ENCODE measurements around the gene LRRFIP1.

The LRRFIP1 gene

GRCh38 chr2:237691029-237691907, 63.9 kb downstream of the LRRFIP1 start:
- DNase-seq: no peak

DNA sequence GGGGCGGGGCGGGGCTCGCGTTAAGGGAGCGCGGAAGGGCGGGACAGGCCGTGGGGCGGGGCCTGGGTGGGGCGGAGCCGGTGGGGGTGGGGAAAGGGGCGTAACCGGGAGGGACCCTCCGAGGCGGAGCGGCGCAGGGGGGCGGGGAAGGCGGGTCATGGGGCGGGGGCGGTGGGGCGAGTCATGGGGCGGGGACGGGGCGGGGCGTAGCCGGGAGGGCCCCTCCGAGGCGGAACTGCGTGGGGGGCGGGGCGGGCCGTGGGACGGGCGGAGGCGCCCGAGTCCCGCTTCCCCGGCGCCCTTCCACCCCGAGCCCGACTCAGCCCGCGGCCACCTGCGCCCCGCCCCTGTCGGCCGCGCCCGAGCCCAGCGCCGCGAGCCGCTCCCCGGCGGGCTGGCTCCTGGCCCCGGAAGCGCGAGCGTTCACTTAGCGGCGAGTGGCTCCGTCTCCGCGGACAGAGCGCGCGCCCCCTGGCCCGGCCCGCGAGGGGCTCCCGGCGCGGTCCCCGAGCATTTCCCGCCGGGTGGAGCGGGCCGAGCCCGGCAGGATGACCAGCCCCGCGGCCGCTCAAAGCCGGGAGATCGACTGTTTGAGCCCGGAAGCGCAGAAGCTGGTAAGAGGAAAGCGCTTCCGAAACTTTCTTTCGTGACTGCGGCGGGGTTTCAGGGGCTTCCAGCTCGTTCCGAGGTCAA, 64.7 kb downstream of the LRRFIP1 start:
- DNase-seq: peak; percentile 95 to 96

GRCh38 chr2:237692601-237693290, 65.4 kb downstream of the LRRFIP1 start:
- no peak for DNase-seq

- DNase-seq: peak in 1 of 2 donors; percentile 49
Measured at GRCh38 chr2:237693291-237693994, 66.1 kb downstream of the LRRFIP1 start.

- DNase-seq: peak; percentile 47 to 62
Measured at GRCh38 chr2:237694415-237695194, 67.2 kb downstream of the LRRFIP1 start.

DNA sequence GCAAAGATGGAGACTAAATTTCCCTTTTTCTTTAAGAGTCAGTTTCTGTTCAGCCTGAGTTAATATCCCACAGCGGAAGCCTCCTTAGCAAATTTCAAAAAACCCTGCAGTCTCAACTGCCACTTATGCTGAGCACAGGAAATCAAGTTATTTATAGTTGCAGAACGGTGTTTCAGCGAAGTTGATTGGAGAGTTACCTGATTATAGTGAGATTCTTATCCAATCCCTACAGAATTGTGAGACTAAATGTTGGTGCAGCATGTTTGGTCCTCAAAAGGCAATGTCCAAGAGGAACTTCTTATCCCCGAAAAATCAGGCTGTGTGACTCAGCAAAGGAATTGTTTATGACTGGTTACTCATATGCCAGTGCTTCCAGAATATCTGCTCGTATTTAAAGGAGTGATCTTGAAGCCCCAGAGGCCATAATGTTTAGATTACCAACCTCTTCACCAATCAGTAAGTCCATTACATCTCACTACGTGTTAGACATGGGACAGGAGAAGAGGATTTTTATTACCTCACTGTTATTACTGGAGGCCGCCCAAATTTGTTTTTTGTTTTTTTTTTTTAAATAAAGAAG, 67.9 kb downstream of the LRRFIP1 start:
- peak in 1 of 2 donors; percentile 75 for DNase-seq

DNA sequence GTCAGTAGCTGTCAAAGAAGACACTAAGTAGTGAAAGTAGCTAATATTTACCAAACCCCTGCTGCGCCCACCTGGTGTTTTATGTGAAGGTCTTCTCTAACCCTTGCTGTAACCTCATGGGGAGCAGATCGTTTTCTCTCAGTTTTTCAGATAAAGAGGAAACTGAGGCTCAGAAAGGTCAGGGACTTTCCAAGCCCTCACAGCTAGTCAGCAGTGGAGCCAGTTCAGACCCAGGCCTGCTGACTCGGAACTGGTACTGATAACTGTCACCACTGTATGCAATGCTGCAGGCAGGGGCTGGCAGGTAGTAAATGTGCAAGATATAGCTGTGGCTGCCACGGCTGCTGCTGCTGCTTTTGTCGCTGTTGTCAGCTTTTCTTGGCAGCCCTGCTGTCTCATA, 69.1 kb downstream of the LRRFIP1 start:
- DNase-seq: peak in 1 of 2 donors; percentile 51

DNA sequence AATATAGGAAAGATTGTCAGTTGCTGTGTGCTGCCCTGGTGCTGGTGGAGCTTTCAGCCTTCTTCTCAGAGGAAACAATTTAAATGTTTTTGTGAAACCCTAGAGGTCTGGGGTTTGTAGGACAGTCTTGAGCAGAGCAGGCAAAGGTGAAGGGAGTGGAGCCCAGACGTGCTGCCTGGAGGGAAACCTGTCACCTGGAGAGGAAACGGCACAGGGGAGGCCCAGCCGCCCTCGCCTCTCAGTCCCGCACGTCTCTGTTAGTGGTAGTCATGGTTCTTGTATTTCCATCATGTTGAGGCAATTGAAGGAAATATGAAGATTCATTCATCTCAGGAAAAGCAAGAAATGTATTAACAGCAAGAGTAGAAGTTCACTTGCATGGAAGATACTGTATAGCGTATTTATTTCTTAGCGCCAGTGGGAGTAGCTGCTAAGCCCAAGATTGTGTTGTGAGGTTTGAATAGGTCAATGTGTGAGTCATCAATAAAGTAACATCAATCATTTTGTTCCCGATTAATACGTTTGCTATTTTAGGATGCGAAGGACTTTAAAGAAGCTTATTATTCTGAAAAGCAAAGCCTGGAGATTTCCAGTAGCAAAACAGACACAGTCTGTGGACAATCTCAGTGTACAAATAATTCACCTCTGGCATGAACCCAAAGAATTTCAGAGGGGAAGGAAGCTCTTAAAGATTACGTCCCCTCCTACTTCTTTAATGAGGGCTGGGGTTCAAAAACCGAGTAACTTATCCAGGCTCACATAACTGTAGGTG, 70.4 kb downstream of the LRRFIP1 start:
- peak in 1 of 2 donors; percentile 36 for DNase-seq

GRCh38 chr2:237698358-237698694, 70.9 kb downstream of the LRRFIP1 start:
- DNase-seq: no peak

- no peak for DNase-seq
Measured at GRCh38 chr2:237699870-237700511, 72.6 kb downstream of the LRRFIP1 start.

DNA sequence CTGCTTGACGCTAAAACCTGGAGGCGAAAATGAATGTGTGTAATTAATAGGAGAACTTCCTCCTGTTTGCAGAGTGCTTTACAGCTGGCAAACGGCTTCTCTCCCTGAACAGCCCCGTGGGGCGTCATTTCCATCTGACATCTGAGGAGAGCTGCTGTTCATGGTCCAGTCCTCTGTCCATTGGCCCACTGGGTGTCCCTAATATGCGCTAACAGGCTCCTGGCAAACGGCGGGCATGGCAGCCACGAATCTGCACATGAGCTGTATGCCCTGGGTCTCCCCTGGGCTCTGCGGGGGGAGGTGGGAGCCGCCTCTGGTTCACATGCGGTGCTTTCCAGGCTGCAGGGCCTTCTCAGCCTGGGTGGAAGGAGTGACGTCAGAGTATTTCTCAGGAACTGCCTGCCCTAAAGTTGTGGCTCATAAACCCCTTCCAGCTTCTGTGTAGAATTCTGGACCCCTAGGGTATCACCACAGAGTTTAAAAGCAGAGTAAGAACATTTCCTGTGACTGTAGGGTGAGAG, 73.2 kb downstream of the LRRFIP1 start:
- DNase-seq: peak; percentile 80 to 84

DNA sequence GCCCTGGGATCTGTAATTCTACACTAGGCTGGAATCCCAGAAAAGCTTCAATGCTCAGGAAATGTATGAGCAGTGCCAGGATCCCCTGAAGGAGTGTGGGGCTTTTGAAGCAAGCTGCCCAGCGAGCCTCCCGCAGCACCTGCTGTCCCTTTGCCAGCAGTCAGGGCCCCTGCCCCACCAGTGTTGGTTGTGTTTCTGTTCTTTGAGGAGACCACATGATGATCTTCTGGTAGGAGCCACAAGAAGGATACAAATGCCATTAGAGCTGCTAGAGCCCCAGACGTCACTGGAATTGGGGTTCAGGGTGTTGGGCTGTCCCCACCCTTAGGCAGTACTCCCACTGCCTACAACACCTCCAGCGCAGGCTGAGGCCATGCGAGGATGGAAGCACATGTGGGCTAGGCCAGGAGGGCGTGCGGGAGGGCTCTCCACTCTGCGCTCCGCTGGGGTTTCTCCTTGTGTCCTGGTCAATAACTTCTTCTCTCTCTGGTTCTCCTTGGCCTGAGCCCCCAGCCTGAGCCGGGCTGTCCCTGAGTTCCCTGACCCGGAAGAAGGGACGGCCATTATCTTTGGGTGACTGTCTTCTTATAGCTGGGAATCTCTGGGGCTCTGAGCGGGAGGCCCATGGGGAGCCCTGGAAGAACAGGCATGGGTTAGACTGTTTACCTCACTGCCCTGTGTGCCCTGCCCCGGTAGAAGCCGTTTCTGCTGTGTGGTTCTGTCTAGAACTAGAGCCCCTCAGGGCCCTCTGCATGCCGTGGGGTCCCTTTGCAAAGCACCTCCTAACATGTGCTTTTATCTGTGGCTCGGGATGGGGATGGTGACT, 73.9 kb downstream of the LRRFIP1 start:
- no peak for DNase-seq

DNA sequence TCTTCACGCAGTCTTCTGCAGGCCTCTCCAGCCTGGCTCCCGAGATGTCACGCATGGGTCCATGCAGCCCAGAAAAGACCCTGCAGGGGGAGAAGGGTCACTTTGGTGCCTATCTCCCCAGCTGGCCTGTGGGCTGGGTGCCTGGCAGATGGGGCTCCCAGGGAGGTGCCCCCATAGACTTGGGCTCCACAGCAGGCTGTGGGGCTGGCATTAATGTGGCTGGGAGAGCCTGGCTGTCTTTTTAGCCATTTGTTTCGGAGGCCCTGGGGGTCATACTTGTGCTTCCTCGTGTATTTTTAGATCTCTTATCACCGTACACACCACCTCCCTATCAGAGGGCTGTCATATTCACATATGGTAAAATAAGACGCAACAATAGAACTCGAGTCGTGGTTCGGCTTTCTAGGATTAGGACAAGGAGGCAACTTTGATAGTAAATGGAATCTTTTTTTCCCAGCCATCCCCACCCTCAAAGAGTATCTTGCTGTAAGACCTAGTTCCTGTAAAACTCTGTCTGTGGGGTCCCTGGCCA, 74.5 kb downstream of the LRRFIP1 start:
- DNase-seq: no peak

DNA sequence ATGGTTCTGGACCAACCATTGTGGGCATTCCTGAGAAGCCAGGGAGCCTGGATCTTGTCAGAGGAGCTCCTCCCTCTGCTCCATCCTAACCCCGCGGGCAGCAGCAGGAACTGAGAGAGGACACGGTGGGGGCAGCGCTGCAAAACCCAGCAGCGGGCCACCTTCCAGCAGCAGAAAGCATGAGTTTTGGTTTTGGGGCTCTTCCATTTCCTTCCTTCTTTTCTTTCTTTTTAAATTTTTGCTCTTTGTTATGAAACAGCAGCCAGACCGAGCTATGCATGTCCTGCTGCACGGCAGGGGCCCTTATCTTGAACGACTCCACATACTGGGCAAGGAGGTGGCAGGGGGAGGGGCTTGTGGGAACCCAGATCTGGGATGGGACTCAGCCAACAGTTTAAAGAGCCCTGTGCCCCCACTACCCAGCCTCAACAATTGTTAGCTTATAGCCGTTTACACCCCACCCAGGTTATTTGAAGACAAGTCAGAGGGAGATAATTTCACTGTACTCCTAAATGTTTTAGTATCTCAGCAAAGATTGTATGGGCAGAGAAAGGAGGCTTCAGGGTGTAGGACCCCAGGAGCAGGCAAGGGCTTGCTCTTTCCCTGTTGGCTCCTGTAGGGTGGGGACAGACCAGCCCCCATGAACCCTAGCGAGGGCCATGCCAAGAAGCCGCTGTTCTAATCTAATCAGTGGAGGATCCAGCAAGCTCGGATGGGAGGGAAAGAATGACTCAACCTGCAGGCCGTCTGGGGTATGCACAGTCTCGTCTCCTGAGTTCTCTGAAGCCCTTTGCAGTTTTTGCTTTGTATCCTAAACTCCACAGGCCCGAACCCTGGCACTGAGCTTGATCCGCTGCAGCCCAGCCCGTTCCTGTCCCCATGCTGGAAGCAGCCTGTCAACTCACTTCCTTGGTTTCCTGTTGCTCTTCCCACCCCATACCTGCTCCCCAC, 75.3 kb downstream of the LRRFIP1 start:
- no peak for DNase-seq

GRCh38 chr2:237704501-237705434, 77.4 kb downstream of the LRRFIP1 start:
- DNase-seq: no peak

- DNase-seq: no peak
Measured at GRCh38 chr2:237706257-237706656, 78.9 kb downstream of the LRRFIP1 start.

- DNase-seq: no peak
Measured at GRCh38 chr2:237708065-237708398, 80.6 kb downstream of the LRRFIP1 start.

Data from CD4-positive, alpha-beta T cell treated with Interleukin-1 beta for 1 hour (primary cell).